Esophagus muscularis mucosa (tissue), 4 donors: ENCODE data around the gene PRKCE. TPM values are rescaled to one million over a fixed set of nuclear protein-coding genes. Genes with fewer than 3 reads are reported as not detected.

Source experiments
- DNase-seq: peaks from one replicate; pipeline ENCODE4 v3.0.0-alpha.2; 2017; ENCODE audit errors: extremely low spot score
- H3K27ac ChIP-seq, 4 donors: fragments of 200-600 bp; sonication (generic); replicated peaks in 1 of 4; 1 replicate in 3 of 4; 2 replicates in 1 of 4; pipeline ENCODE4 v1.5.1; 2016 to 2019; ENCODE audit warnings: mild to moderate bottlenecking in 1 of 4
- H3K27me3 ChIP-seq, 4 donors: fragments of 200-600 bp; sonication (generic); one replicate each; pipeline versions ENCODE4 v1.5.1 to v1.6.0; 2016 to 2019
- H3K36me3 ChIP-seq, 4 donors: fragments of 200-600 bp; sonication (generic); one replicate each; pipeline ENCODE4 v1.5.1; 2016 to 2019
- H3K4me1 ChIP-seq, 4 donors: fragments of 200-600 bp; sonication (generic); one replicate each; pipeline ENCODE4 v1.5.1; 2016 to 2019
- H3K4me3 ChIP-seq, 4 donors: fragments of 200-600 bp; sonication (generic); 1 replicate in 2 of 4; 2 replicates in 2 of 4; pipeline ENCODE4 v1.5.1; 2016 to 2019; ENCODE audit warnings: mild to moderate bottlenecking in 4 of 4, moderate library complexity in 1 of 4
- H3K9me3 ChIP-seq, 4 donors: fragments of 200-600 bp; sonication (generic); 1 replicate in 3 of 4; 2 replicates in 1 of 4; pipeline ENCODE4 v1.5.1; 2016 to 2019
- EP300 ChIP-seq: sonication (generic); formaldehyde crosslinking; IDR thresholded peaks from one replicate; pipeline ENCODE4 v1.6.1; 2017; ENCODE audit warnings: antibody characterized with exemption
- POLR2A ChIP-seq: fragments of 450-650 bp; IDR thresholded peaks from one replicate; pipeline ENCODE4 v1.6.1; 2017; ENCODE audit warnings: antibody characterized with exemption, moderate library complexity, mild to moderate bottlenecking, low read depth
- POLR2AphosphoS5 ChIP-seq, 2 donors: sonication (generic); formaldehyde crosslinking; IDR thresholded peaks; one replicate each; pipeline ENCODE4 v1.6.1; 2017; ENCODE audit warnings: antibody characterized with exemption in 2 of 2
- WGBS: methylation state at CpG from one replicate; pipeline ENCODE4 v1.1.5; 2018; 5-methylcytosine and 5-hydroxymethylcytosine counted together
- intact Hi-C: fragments of 100-400 bp; cut with DNase I; formaldehyde crosslinking; loops from one replicate; pipeline ENCODE4 v1.15.1; 2023
- total RNA-seq, 4 donors: library from RNA; depleted of rRNA; stranded (reverse); fragments of >200 nt; gene quantifications; one replicate each; pipeline versions ENCODE4 v1.1.0 to v1.2.1, GENCODE V29; 2016
- TF ChIP-seq, protein P1 (sequence below), 3 experiments: fragments of 200-600 bp in 2 of 3; fragments of 450-650 bp in 1 of 3; sonication (generic) in 2 of 3; IDR thresholded peaks; one replicate each; pipeline ENCODE4 v1.5.1; 2017 to 2019; ENCODE audit warnings: antibody characterized with exemption in 3 of 3, mild to moderate bottlenecking in 2 of 3, moderate library complexity in 1 of 3

The PRKCE gene
- total RNA-seq, 4 donors from 2014 or later = 11.6 to 21.1 (median 13.0) TPM

DNA sequence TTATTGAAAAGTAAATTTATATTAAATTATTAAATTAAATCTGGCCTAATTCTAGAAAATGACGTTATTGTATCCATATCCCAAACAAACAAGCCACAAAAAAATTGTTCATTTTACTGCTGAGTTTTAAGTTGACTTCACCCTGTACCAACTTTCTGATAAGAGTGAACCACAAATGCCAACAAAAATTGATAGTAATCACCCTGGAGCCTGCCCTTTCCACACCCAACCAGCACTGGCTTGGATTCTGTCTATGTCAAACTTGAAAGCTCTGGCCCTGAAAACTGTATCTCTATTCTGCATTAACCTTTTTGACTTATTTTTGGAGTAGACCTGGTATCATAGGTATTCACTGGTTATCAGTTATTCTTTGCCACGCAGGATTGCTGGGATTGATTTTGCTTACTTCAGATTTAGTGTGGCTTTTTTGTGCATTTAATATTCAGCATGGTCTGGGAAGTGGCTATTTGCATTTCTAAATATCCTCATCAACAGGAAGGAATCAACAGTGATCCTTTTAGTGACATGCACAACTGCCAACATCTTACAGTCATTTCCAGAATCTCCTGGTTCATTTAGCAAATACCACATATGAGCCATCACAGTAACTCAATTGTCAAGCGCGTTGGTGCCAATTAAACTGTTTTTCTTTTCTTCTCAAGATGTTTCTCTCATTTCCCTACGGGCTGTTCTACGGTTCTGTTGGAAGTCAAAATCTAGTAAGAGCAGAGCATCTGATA lies 29.0 kb upstream of the PRKCE start:
- H3K27ac ChIP-seq = no peak overlapping the region
- peaks cover 0 to 10% (median 7%) of the 10 kb centered on the region in 4 donors for H3K4me1 ChIP-seq
- no peak for DNase-seq
- no peaks in the 10 kb centered on the region for H3K36me3 ChIP-seq
- no peaks in the 10 kb centered on the region for H3K27me3 ChIP-seq
- WGBS = 94% methylated on average over 6 of the region's 6 CpGs
- no peaks in the 10 kb centered on the region for H3K9me3 ChIP-seq
- no peak for TF ChIP-seq POLR2AphosphoS5 (IDR thresholded peaks at IDR 0.05)
- no peak for TF ChIP-seq EP300
- no peak for TF ChIP-seq POLR2A
- TF ChIP-seq, protein P1, sequence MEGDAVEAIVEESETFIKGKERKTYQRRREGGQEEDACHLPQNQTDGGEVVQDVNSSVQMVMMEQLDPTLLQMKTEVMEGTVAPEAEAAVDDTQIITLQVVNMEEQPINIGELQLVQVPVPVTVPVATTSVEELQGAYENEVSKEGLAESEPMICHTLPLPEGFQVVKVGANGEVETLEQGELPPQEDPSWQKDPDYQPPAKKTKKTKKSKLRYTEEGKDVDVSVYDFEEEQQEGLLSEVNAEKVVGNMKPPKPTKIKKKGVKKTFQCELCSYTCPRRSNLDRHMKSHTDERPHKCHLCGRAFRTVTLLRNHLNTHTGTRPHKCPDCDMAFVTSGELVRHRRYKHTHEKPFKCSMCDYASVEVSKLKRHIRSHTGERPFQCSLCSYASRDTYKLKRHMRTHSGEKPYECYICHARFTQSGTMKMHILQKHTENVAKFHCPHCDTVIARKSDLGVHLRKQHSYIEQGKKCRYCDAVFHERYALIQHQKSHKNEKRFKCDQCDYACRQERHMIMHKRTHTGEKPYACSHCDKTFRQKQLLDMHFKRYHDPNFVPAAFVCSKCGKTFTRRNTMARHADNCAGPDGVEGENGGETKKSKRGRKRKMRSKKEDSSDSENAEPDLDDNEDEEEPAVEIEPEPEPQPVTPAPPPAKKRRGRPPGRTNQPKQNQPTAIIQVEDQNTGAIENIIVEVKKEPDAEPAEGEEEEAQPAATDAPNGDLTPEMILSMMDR (IDR thresholded peaks at IDR 0.05) = no peak
- H3K4me3 ChIP-seq = no peak overlapping the region
- intact Hi-C loops = no loop called here

DNA sequence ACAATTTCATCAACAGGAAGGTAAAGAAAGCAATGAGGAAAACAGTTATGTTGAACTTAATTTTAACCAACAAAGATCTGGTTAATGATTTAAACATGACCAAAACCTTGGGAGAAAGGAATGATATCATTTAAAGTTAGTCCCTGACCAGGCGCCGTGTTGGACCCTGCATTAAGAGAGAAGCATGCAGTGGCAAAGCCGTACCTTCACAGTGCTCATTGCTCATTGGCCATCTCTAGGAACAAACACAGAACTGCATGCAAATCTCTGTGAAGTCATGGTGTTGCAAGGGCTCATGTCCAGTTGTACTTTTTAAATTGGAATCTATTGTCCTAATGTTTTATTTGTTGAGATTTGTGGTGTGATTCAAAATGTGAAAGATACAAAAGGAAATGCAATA lies 28.4 kb upstream of the PRKCE start:
- WGBS = 92% methylated on average over 3 of the region's 3 CpGs
- no peaks in the 10 kb centered on the region for H3K9me3 ChIP-seq
- TF ChIP-seq, protein P1 (IDR thresholded peaks at IDR 0.05) = no peak
- no peak for TF ChIP-seq POLR2A
- no peak for TF ChIP-seq EP300
- TF ChIP-seq POLR2AphosphoS5 (IDR thresholded peaks at IDR 0.05) = no peak
- peaks cover 0 to 8% (median 4%) of the 10 kb centered on the region in 4 donors for H3K4me1 ChIP-seq
- H3K36me3 ChIP-seq = no peaks in the 10 kb centered on the region
- no peak overlapping the region for H3K27ac ChIP-seq
- no peak overlapping the region for H3K4me3 ChIP-seq
- H3K27me3 ChIP-seq = no peaks in the 10 kb centered on the region
- intact Hi-C loops = no loop called here
- DNase-seq = no peak

DNA sequence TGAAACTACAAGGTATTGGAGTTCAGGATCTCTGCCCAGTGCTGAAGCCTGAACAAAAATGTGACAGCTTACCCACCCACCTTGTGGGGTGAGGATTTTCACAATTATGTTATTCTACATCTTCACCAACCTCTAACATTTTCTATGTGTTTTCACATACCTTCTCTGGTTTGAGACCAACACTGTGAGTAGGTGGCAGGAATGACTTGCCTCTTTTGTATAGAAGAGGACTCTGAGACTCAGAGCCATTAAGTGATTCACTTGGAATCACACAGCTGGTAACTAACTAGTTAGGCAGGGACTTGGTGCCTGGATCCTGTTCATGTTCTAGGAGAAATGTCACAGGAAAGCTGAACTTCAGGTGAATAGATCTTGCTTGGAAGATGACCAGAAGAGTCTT lies 25.7 kb upstream of the PRKCE start:
- TF ChIP-seq POLR2A (no peak), EP300 (no peak)
- TF ChIP-seq, protein P1 (IDR thresholded peaks at IDR 0.05) = no peak
- Histone ChIP-seq H3K4me3 (no peak overlapping the region), H3K27me3 (no peaks in the 10 kb centered on the region), H3K36me3 (no peaks in the 10 kb centered on the region), H3K27ac (no peak overlapping the region), H3K9me3 (no peaks in the 10 kb centered on the region), H3K4me1 (peaks cover 0 to 8% (median 4%) of the 10 kb centered on the region in 4 donors)
- intact Hi-C loops = no loop called here
- no peak for DNase-seq

DNA sequence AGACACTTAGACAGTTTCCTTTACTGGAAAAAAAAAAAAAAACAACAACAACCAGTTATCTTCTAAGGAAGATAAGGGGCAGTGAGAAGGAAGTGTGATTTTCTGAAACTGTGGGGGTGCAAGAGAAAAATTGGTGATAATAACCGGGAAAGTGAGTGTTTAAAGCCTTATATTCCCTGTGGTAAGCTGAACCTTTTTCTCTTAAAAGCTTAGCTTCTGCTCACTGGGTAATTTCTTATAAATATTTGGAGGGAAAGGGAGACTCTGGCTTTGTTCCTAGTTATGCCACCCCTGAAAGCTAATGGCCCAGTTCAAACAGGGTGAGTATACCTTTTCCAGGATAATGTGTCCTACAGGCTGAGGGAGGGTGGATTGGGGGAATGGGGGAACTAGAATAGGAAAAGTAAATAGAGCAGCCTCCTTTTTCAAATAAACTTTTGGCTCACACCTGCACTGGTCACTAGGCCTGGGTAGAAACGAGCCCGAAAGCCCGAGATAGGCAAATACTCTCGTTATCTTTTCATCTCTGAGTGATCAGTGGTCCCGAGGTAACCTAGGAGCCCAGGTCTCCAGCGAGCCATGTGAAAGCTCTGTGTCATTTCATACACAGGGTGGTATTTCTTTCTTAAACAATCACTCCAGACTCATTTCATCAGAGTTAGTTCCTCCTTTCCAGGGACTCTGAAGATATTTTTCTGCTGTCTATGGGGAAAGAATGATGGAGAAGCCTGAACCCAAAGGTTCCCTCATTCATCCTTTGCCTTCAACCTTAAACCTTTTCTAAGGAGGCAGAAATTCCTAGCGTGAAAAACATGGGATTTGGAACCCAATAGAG lies 24.9 kb upstream of the PRKCE start:
- Histone ChIP-seq H3K36me3 (no peaks in the 10 kb centered on the region), H3K4me1 (peaks cover 0 to 8% (median 4%) of the 10 kb centered on the region in 4 donors), H3K4me3 (no peak overlapping the region), H3K9me3 (no peaks in the 10 kb centered on the region), H3K27ac (no peak overlapping the region), H3K27me3 (no peaks in the 10 kb centered on the region)
- TF ChIP-seq, protein P1 (IDR thresholded peaks at IDR 0.05) = no peak
- no peak for TF ChIP-seq POLR2A
- TF ChIP-seq EP300 = no peak
- no peak for TF ChIP-seq POLR2AphosphoS5 (IDR thresholded peaks at IDR 0.05)
- DNase-seq = no peak
- 59% methylated on average over 8 of the region's 8 CpGs for WGBS
- intact Hi-C loops = no loop called here
